Astrocyte of the hippocampus (primary cell): Measurements from ENCODE around the gene SNRPD1.
"Not testable (repeated sequence)": the region's sequence is repeated elsewhere in the genome, so short reads cannot be mapped to it uniquely, and the experiment has no call there.

Source experiments
- DNase-seq: peaks from one replicate; pipeline ENCODE4 v3.0.0; 2011; ENCODE audit warnings: low read depth, low spot score

Gene SNRPD1

DNA sequence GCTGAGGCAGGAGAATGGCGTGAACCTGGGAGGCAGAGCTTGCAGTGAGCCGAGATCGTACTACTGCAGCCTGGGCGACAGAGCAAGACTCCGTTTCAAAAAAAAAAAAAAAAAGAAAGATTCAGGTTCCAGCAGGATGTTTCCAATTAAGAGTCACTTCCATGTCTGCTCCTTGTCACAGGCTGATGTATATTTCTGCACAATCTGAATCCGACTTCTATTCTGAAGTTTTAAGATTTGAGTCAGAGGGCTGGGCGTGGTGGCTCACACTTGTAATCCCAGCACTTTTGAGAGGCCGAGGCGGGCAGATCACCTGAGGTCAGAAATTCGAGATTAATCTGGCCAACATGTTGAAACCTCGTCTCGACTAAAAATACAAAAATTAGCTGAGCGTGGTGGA lies 24.7 kb downstream of the SNRPD1 start:
- no peak for DNase-seq

DNA sequence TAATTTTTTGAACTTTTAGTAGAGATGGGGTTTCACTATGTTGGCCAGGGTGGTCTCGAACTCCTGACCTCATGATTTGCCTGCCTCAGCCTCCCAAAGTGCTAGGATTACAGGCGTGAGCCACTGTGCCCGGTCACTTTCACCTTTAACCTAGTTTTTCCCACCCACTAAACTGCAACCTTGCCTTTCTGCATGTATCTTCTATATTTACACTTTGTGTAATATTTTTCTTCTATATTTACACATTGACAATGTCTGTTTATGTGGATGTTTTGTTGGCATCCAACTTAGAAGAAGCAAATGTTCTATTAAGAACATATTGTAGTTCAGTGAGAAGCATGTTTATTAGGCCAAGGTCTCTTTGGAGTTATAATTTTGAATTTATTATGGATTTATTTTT lies 26.7 kb downstream of the SNRPD1 start:
- no peak for DNase-seq

DNA sequence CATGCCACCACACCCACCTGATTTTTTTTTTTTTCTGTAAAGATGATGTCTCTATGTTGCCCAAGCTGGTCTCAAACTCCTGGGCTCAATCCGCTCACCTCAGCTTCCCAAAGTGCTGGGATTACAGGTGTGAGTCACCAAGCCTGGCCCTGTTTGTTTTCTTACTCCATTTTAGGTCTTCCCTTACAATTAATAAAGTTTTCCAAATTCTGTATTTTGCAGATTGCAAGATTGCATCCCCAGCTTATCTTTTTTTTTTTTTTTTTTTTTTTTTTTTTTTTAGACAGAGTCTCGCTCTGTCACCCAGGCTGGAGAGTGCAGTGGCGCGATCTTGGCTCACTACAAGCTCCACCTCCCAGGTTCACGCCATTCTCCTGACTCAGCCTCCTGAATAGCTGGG lies 28.3 kb downstream of the SNRPD1 start:
- not testable (repeated sequence) for DNase-seq

DNA sequence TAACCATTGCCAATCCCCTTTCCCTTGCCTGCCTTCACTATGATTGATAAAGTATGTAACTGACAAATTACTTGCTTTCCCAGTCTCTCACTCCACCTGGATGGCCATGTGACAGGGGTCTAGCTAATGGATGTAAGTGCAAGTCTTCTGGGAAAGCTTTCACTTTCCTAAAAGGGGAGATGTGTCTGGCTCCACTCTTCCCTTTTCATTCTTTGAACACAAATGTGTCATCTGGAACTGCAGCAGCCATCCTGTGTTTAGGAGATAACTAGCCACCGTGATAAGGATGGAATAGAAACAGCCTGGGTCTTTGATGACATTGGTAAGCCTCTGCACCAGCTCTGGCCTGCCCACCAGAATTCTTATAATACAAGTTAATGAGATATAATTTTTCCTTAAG lies 38.2 kb downstream of the SNRPD1 start:
- DNase-seq = no peak

DNA sequence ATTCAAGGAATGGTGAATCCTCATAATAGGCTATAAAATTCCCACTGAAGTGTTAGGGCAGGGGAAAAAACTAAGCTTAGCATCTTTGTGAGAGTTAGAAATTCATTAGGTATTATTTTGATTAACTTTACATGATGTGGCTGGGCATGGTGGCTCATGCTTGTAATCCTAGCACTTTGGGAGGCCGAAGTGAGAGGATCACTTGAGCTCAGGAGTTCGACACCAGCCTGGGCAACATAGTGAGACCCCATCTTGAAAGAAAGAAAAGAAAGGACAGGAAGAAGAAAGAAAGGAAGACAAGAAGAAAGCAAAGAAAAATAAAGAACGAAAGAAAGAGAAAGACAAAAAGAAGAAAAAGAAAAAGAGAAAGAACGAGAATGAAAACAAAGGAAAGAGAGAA lies 40.0 kb downstream of the SNRPD1 start:
- no peak for DNase-seq

DNA sequence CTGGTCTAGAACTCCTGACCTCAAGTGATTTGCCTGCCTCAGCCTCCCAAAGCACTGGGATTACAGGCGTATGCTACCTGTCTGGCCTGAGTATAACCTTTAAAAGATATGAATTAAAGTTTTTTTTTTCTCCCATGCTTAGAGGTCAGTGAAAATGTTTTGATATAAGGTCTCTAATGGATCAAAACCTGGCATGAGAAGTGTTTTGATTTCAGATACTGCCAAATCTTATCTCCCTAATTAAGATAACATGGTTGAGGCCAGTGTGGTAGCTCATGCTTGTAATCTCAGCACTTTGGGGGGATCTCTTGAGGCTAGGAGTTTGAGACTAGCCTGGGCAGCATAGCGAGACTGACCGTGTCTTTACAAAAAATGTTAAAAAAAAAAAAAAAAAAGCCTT lies 41.2 kb downstream of the SNRPD1 start:
- no peak for DNase-seq

DNA sequence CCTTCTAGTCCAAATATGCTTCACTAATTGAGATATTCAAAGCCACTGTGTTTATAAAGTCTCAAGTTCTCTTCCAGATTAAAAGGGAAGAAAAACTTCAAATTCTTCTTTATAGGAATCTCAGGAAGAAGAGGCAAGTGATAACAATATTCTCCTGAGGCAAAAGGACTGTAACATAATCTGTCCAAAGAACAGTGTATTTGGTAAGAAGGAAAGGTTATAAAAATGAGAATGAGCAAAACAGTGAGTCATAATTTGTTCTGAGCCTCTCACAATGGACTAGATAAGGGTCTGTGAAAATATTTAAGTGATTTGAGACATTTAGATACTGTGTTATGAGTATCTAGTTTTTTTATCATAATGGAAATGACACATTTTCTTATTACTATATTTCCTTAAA lies 44.3 kb downstream of the SNRPD1 start:
- no peak for DNase-seq

DNA sequence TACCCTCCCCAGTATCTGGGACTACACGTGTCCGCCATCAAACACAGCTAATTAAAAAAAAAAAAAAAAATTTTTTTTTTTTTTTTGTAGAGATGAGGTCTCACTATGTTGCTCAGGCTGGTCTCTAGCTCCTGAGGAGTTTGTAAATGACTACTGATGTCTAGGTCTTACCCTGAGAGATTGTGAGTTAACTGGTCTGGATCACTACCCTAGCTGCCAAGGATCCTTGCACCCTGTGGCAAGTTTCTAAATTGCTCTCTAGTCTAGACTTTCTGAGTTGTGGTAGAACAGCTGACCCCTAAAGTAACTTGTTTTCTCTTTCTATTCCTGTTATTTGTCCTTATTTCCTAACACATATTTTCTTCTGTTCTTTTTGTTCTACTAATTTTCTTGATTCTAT lies 48.0 kb downstream of the SNRPD1 start:
- DNase-seq = no peak

DNA sequence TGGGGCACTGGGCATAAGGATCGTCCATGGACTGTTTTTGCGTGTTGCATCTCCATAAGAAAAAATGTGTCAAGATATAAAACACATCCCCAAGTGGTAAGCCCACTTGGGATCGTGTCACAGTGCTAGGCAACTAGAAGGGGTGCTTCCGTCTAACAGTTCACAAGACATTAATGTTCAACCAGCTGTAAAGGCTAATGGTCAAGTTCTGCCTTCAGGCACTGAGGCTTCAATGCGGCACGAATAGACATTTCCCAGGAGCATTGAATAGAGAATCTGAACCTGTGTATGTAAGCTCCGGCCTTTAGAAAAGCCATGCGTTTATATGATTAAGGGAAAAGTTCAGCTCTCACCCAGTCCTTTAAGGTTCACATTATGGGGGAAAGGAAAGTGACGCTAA lies 50.5 kb downstream of the SNRPD1 start:
- no peak for DNase-seq

DNA sequence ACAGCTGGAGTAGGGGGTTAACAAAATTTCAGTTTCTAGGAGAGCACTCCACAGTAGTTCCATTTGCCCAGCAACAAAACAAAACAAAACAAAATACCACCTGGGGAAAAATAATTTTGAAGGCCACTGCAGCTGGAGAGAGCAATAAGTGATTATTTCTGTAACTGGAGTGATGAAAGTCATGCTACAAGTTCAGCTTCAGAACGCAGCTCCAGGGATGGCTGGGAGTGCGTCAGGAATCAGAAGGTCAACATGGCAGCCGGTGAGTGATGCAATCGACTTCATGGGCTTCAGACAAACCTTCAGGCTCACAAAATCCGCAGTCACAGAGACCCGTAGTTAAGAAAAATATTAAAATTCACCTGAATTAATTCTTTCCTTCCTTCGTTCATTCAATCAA lies 51.5 kb downstream of the SNRPD1 start:
- no peak for DNase-seq

DNA sequence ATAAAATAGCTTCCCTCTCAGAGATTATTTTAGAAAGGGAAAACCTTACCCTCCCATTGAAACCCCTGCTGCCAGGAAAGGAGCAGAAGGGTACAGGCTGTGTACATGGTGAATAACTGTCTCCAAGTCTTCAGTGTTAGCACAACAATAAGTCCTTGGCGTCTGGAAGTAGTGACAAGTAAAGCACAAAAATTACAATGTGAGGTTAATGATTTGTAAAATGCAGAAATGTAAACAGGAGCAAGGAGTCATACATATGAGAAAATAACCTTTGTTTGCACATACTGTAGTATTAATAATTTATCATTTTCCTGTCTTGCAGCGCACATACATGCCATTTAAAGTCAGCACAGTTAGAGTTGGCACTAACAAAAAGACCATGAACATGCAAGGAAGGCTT lies 52.0 kb downstream of the SNRPD1 start:
- no peak for DNase-seq

DNA sequence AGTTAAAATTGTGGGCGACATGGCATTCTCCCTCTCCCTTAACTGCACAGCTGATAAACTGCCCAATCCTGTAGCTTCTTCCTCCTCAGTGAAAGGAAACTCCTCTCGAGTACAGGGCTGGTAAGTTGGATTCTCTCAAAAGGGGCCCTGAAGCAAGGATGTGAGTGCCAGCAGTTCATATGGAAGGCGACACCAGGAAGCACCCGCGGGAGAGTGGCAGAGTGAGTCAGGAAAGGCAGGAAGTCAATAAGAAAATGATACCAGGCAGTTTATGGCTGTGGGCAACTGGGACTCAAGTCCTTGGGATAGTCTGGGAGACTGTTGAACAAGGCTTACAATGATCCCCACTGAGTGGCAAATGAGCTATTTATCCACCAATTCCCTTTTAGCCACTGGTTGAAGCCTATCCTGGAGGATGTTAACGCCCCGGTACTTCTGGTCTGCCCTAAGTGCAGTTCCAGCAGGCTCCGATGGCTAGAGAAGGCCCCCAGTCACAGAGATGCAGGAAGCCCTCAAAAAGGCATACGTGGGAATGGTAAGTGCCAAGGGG lies 57.7 kb downstream of the SNRPD1 start:
- DNase-seq = no peak

DNA sequence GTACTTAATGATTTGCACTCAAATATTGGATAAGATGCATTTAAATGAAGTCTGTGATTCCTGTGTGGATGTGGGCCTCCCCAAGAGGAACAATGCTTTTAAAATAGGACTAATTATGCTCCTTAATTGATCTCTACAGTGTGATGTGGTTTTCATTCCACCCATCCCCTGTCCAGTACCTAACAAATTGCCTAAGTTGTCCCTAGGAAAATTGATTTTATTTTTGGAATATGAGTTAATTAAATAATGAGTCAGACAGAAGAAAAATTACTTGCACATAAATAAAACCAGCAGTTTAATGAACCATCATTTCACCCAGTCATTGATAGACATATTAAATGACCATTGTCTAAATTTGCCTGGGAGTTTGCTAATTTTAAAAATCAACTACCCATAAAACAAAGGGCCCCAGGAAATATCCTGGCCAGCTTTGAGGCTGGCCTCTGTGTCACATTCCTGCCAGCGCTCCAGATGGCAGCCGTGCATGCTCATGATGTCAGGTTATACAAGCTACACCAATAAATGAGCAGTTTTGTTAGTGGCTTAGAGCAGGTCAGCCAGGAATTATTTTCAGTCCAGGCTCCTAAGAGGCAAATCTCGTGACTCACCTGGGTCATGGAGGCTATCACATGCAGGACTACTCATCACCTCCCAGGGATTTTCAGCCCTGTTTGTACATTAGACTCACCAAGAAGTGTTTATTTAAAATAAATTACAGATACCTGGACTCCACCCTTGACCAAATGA lies 60.6 kb downstream of the SNRPD1 start:
- peak; percentile 71 for DNase-seq

DNA sequence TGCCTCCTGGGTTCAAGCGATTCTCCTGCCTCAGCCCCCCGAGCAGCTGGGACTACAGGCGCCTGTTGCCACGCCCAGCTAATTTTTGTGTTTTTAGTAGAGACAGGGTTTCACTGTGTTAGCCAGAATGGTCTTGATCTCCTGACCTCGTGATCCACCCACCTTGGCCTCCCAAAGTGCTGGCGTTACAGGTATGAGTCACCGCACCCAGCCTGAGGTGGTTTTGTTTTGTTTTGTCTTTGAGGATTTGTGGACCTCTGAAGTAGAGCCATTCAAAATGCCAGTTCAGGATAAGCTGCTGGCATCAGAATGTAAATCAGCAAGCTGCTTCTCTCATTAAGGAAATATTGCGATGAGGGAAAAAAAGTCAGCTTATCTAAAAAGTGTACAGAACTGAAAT lies 63.2 kb downstream of the SNRPD1 start:
- peak; percentile 63 for DNase-seq

DNA sequence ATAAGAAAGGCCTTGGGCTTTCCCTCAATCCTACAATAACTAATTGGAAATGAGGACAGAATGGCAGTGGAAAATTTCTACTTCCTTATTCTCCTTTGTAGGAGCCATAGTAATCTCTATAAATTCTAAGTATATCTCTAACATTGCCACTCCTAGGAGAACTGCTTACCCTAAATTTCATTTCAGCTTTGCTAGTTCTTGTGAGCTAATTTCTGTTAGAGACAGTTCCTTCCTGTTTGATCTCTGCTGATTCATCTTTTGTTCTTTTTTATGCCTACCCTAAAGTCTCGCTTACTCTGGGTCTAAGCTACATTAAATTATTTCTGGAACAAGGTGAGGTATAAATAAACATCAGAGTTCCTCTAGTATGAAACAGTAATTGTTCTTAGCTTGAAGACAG lies 66.7 kb downstream of the SNRPD1 start:
- DNase-seq = no peak

DNA sequence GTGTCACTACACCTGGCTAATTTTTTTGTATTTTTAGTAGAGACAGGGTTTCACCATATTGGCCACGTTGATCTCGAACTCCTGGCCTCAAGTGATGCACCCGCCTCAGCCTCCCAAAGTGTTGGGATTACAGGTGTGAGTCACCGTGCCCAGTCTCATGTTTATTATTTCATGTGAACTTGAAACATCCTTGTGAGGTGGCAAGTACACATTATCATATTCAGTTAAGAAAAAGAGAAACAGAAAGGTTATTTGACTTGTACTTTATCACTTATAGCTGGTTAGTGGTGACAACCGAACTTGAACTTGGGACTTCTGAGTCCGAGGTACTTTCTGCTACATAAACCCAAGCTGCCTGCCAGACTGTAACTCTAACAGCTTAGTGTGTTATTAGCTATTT lies 68.0 kb downstream of the SNRPD1 start:
- no peak for DNase-seq

DNA sequence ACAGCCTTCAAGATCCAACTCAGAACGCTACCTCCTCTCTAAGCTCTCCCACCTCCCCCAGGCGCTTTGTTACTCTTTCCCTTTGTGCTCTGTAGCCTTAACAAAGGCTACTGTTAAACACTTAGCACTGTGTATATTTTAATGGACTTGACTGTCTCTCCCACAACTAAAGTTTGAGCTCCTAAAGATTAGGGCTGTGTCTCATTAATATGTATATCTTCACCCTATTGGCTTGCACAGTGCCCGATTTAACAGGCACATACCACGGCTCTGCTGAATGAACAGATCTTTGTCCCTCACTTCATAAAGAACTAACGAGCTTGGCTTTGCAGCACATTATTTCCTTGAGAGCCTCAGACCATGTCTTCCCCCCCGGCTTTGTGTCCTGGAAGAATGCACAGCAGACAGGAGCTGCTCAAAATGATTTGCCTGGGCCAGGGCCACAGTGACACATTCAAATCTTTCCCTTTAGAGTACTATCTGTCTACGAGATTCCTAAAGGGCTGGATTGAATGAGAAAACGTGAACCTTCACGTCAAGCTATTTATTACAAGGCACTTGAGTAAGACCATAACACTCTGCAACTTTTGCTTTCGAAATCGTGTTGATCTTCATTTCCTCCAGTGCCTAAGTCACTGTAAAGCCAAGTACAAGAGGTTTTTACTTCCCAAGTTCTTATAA lies 70.4 kb downstream of the SNRPD1 start:
- DNase-seq = peak; percentile 75
